ENCODE results near the gene EDC3. TPM values are rescaled to one million over a fixed set of nuclear protein-coding genes. Genes with fewer than 3 reads are reported as not detected.

The EDC3 gene
- total and polyA plus RNA-seq, 9 of the 15 experiments (the other 6 are each of a cell fraction or from before 2014, with no cell fraction given), result 11.7 to 63.9 (median 32.8) TPM

DNA sequence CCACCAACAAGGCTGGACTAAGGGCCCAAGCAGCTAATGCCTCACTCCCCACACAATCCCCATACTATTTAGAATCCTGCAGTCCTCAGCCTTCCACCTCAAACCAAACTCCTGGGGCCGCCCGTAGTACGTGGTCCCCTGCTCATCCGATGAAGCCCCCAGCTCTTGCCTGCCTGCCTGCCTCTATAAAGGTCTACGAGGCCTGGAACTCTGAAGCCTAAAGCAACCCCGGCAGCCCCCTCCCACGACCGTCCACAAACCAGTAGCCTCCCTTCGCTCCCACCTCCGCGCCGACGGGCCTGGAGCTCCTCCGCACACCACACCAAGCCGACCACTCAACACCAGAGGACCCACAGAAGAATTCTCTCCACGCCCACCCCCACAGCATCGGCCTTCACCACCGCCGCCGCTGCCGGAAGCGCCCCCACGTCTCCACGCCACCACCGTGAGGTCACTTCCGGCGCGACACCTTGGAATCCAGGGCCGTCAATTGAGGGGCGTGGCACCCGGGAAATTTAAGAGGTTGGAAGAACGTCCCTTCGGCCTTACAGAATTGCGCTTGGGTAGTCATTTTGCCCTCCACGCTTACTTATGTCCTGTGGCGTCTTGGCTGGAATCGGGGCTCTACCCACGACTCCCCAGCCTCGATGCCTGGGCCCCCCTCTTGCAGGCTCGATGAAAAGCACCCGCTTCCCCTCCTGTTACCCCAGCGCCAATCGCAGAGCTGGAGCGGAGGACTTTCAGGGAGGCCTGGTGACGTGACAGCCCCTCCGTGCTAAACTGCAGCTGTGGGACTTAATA lies at the start of gene EDC3 (continued):
- no peak for TF ChIP-seq RAD51 (IDR thresholded peaks at IDR 0.05; ENCODE audit: borderline replicate concordance, low read depth)
- no peak for TF ChIP-seq ZNF785 (CRISPR knock-in tag; IDR thresholded peaks at IDR 0.05)
- no peak for TF ChIP-seq U2AF2 (optimal IDR thresholded peaks at IDR 0.05; ENCODE audit: low read depth, low read length)
- TF ChIP-seq FOXJ2 (tag; IDR thresholded peaks at IDR 0.05), result no peak
- TF ChIP-seq ZNF311 (CRISPR knock-in tag; IDR thresholded peaks at IDR 0.05), result no peak
- TF ChIP-seq ZNF232 (CRISPR knock-in tag; IDR thresholded peaks at IDR 0.05), result no peak
- TF ChIP-seq RBM14 (IDR thresholded peaks at IDR 0.05; ENCODE audit: borderline replicate concordance, insufficient read depth, low read depth, low read length), result no peak
- TF ChIP-seq, protein P1, sequence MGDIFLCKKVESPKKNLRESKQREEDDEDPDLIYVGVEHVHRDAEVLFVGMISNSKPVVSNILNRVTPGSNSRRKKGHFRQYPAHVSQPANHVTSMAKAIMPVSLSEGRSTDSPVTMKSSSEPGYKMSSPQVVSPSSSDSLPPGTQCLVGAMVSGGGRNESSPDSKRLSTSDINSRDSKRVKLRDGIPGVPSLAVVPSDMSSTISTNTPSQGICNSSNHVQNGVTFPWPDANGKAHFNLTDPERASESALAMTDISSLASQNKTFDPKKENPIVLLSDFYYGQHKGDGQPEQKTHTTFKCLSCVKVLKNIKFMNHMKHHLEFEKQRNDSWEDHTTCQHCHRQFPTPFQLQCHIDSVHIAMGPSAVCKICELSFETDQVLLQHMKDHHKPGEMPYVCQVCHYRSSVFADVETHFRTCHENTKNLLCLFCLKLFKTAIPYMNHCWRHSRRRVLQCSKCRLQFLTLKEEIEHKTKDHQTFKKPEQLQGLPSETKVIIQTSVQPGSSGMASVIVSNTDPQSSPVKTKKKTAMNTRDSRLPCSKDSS (IDR thresholded peaks at IDR 0.05; ENCODE audit: low read depth, partially characterized antibody), result no peak
- no peak; the same call in 1 of the 2 replicates for TF ChIP-seq STAG1 (CRISPR knock-in tag; IDR thresholded peaks at IDR 0.05; ENCODE audit: borderline replicate concordance)
- peak; percentile 95 for TF ChIP-seq CREB1 (IDR thresholded peaks at IDR 0.05)
- peak; percentile 98 for TF ChIP-seq CREB1 (CRISPR knock-in tag; IDR thresholded peaks at IDR 0.05)
- TF ChIP-seq TCF3 (CRISPR knock-in tag; IDR thresholded peaks at IDR 0.05), result no peak
- TF ChIP-seq, protein P2, sequence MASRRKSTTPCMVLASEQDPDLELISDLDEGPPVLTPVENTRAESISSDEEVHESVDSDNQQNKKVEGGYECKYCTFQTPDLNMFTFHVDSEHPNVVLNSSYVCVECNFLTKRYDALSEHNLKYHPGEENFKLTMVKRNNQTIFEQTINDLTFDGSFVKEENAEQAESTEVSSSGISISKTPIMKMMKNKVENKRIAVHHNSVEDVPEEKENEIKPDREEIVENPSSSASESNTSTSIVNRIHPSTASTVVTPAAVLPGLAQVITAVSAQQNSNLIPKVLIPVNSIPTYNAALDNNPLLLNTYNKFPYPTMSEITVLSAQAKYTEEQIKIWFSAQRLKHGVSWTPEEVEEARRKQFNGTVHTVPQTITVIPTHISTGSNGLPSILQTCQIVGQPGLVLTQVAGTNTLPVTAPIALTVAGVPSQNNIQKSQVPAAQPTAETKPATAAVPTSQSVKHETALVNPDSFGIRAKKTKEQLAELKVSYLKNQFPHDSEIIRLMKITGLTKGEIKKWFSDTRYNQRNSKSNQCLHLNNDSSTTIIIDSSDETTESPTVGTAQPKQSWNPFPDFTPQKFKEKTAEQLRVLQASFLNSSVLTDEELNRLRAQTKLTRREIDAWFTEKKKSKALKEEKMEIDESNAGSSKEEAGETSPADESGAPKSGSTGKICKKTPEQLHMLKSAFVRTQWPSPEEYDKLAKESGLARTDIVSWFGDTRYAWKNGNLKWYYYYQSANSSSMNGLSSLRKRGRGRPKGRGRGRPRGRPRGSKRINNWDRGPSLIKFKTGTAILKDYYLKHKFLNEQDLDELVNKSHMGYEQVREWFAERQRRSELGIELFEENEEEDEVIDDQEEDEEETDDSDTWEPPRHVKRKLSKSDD (conservative IDR thresholded peaks at IDR 0.05; ENCODE audit: low read length), result peak; percentile 73; the same call in 1 of the 2 replicates
- peak; percentile 72 to 95; a peak in 3 of 4 replicates for TF ChIP-seq MAZ (CRISPR knock-in tag; conservative IDR thresholded peaks at IDR 0.05 in 1 of 2, IDR thresholded peaks at IDR 0.05 in 1 of 2)
- no peak for TF ChIP-seq CUX1 (CRISPR knock-in tag; IDR thresholded peaks at IDR 0.05)
- TF ChIP-seq FOXM1 (IDR thresholded peaks at IDR 0.05; ENCODE audit: low read depth), result no peak
- TF ChIP-seq FOXM1 (CRISPR knock-in tag; IDR thresholded peaks at IDR 0.05; ENCODE audit: low read depth), result no peak
- no peak for TF ChIP-seq ZFP30 (CRISPR knock-in tag; IDR thresholded peaks at IDR 0.05; ENCODE audit: borderline replicate concordance)
- peak; percentile 80; the same call in 1 of the 2 replicates for TF ChIP-seq ZZZ3 (IDR thresholded peaks at IDR 0.05)

Measured in K562 (cell line).